SU-DHL-6 (cell line): ENCODE measurements around the gene TMEM273.

Source experiments
- H2AFZ ChIP-seq: fragments of 200-600 bp; sonication (generic); 2 replicates; pipeline ENCODE4 v1.6.1; 2014; ENCODE audit warnings: low read depth, mild to moderate bottlenecking, moderate library complexity, mixed read lengths, antibody characterized with exemption, low read length; ENCODE audit not compliant: severe bottlenecking
- H3F3A ChIP-seq: fragments of 200-600 bp; shearing (Covaris generic); 2 replicates; pipeline ENCODE4 v1.6.0; 2016; ENCODE audit warnings: antibody characterized with exemption, mild to moderate bottlenecking; ENCODE audit not compliant: insufficient read depth
- H3K27ac ChIP-seq: fragments of 200-600 bp; sonication (generic); 2 replicates; pipeline ENCODE4 v1.5.1; 2016; ENCODE audit warnings: low read depth, mild to moderate bottlenecking, low read length, moderate library complexity, mixed read lengths
- H3K27me3 ChIP-seq: fragments of 200-600 bp; sonication (generic), shearing (Covaris generic); 2 replicates; pipeline ENCODE4 v1.6.0; 2014; ENCODE audit warnings: mild to moderate bottlenecking, low read length
- H3K36me3 ChIP-seq: fragments of 200-600 bp; sonication (generic); 2 replicates; pipeline ENCODE4 v1.6.1; 2014; ENCODE audit warnings: mild to moderate bottlenecking, low read length, mixed read lengths
- H3K4me2 ChIP-seq: fragments of 300-600, 200-600 bp; shearing (Covaris generic), sonication (generic); 2 replicates; pipeline ENCODE4 v1.6.0; 2014; ENCODE audit warnings: low read length, low read depth, mild to moderate bottlenecking; ENCODE audit not compliant: poor library complexity, severe bottlenecking
- H3K4me3 ChIP-seq: fragments of 200-600 bp; sonication (generic); 2 replicates; pipeline ENCODE4 v1.5.1; 2014; ENCODE audit warnings: antibody characterized with exemption, low read length, mild to moderate bottlenecking, mixed read lengths; ENCODE audit not compliant: insufficient read depth, poor library complexity, severe bottlenecking
- H3K79me2 ChIP-seq: fragments of 200-600 bp; sonication (generic); 2 replicates; pipeline ENCODE4 v1.6.1; 2014; ENCODE audit warnings: mild to moderate bottlenecking, low read length, moderate library complexity; ENCODE audit not compliant: insufficient read depth
- H3K9ac ChIP-seq: fragments of 200-600 bp; sonication (generic); 2 replicates; pipeline ENCODE4 v1.7.0; 2014; ENCODE audit warnings: mild to moderate bottlenecking, low read length
- H3K9me2 ChIP-seq: fragments of 200-600 bp; sonication (generic); replicated peaks from 2 replicates; pipeline ENCODE4 v1.6.1; 2014; ENCODE audit warnings: low read length; ENCODE audit not compliant: insufficient read depth
- H3K9me3 ChIP-seq: fragments of 200-600 bp; sonication (generic); 2 replicates; pipeline ENCODE4 v1.6.1; 2014; ENCODE audit warnings: low read length, mixed read lengths; ENCODE audit not compliant: insufficient read depth
- H4K20me1 ChIP-seq: fragments of 200-600 bp; sonication (generic); 2 replicates; pipeline ENCODE4 v1.6.1; 2014; ENCODE audit warnings: low read depth, mild to moderate bottlenecking, antibody characterized with exemption, low read length, moderate library complexity, mixed read lengths
- EZH2phosphoT487 ChIP-seq: fragments of 200-600 bp; sonication (generic), shearing (Covaris generic); conservative IDR thresholded peaks from 2 replicates; pipeline ENCODE4 v1.6.1; 2018; ENCODE audit warnings: mild to moderate bottlenecking, antibody characterized with exemption, low read length, moderate library complexity, mixed read lengths
- TF ChIP-seq, protein P1 (sequence below): fragments of 200-600 bp; sonication (generic); IDR thresholded peaks from one replicate; pipeline ENCODE4 v1.5.1; 2017; ENCODE audit warnings: antibody characterized with exemption, mild to moderate bottlenecking, low read length, moderate library complexity; ENCODE audit not compliant: insufficient read depth, poor library complexity, severe bottlenecking

The TMEM273 gene

DNA sequence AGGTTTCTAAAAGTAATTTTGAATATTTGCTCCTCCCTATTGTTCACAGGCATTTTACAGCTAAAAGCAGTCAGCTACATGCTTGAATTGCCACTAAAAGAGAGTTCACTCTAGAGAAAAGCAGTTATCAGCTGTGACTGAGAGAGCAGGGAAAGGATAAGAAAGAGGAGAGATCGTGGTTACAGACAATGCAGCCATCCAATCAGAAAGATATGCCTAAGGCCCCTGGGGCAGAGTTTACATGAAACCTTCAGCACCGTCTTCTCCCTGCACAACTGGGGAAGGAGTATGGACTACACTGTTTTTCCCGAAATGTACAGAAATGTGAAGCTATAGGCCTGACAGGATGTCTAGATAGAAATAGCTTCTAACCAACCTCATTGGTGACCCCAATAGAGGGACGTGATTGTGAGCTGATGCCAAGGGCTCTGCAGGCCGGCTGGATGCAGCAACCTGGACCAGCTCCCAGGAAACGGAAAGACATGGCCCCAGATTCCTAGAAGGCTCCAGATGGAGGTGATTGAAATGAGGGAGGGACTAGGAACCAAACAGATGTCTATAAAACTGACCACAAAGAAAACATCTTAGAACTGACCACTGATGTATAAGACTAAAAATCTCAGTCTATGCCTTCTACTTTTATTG lies 69.6 kb downstream of the TMEM273 start:
- no peaks in the 10 kb centered on the region for H3K27me3 ChIP-seq
- no peak overlapping the region for H3K4me2 ChIP-seq
- no peaks in the 10 kb centered on the region for H3K79me2 ChIP-seq
- H3K9me2 ChIP-seq, result no peaks in the 10 kb centered on the region
- TF ChIP-seq, protein P1, sequence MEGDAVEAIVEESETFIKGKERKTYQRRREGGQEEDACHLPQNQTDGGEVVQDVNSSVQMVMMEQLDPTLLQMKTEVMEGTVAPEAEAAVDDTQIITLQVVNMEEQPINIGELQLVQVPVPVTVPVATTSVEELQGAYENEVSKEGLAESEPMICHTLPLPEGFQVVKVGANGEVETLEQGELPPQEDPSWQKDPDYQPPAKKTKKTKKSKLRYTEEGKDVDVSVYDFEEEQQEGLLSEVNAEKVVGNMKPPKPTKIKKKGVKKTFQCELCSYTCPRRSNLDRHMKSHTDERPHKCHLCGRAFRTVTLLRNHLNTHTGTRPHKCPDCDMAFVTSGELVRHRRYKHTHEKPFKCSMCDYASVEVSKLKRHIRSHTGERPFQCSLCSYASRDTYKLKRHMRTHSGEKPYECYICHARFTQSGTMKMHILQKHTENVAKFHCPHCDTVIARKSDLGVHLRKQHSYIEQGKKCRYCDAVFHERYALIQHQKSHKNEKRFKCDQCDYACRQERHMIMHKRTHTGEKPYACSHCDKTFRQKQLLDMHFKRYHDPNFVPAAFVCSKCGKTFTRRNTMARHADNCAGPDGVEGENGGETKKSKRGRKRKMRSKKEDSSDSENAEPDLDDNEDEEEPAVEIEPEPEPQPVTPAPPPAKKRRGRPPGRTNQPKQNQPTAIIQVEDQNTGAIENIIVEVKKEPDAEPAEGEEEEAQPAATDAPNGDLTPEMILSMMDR, result no peak
- TF ChIP-seq EZH2phosphoT487, result no peak
- no peak overlapping the region for H3K4me3 ChIP-seq
- H3K9me3 ChIP-seq, result no peaks in the 10 kb centered on the region
- H3K27ac ChIP-seq, result no peak overlapping the region
- no peaks in the 10 kb centered on the region for H4K20me1 ChIP-seq
- H3K9ac ChIP-seq, result no peak overlapping the region
- no peak overlapping the region for H2AFZ ChIP-seq
- no peaks in the 10 kb centered on the region for H3K36me3 ChIP-seq
- H3F3A ChIP-seq, result no peaks in the 10 kb centered on the region

DNA sequence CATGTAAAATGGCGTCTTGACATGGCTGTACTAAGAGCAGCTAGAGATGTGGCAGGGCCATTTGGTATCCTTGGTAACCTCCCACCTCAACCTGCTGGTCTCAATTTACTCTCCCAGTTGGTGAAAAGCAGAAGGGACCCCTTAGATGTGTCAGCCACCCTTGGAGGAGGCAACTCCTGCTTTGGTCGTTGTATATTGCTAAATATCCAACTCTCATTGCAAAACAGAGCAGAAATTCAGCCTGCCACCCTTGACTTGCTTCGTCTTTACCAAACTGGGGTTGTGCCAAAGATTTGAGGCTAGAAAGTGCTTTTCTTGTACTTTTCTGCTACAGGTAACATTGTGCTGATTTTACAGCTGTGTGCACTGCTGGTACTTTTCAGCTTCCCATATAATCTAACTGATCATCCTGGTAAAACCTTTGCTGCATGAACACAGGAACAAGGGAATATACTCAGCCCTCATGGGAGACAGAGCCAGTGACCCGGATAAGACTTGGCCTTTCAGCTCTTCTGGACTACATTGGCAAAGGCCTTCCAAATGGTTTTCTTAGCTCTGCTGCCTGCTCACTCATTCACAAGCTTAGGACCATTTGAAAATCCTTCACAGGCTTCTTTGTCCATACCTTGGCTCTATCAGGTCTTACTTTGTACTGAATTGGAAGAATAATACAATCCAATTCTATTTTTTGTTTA lies 70.7 kb downstream of the TMEM273 start:
- no peaks in the 10 kb centered on the region for H3K9me3 ChIP-seq
- H3K9ac ChIP-seq, result no peak overlapping the region
- no peaks in the 10 kb centered on the region for H4K20me1 ChIP-seq
- H3K4me2 ChIP-seq, result no peak overlapping the region
- H3K27me3 ChIP-seq, result no peaks in the 10 kb centered on the region
- H3F3A ChIP-seq, result no peaks in the 10 kb centered on the region
- TF ChIP-seq EZH2phosphoT487, result no peak
- TF ChIP-seq, protein P1, result no peak
- no peaks in the 10 kb centered on the region for H3K79me2 ChIP-seq
- H3K36me3 ChIP-seq, result no peaks in the 10 kb centered on the region
- no peak overlapping the region for H3K4me3 ChIP-seq
- no peak overlapping the region for H3K27ac ChIP-seq
- no peaks in the 10 kb centered on the region for H3K9me2 ChIP-seq
- no peak overlapping the region for H2AFZ ChIP-seq

DNA sequence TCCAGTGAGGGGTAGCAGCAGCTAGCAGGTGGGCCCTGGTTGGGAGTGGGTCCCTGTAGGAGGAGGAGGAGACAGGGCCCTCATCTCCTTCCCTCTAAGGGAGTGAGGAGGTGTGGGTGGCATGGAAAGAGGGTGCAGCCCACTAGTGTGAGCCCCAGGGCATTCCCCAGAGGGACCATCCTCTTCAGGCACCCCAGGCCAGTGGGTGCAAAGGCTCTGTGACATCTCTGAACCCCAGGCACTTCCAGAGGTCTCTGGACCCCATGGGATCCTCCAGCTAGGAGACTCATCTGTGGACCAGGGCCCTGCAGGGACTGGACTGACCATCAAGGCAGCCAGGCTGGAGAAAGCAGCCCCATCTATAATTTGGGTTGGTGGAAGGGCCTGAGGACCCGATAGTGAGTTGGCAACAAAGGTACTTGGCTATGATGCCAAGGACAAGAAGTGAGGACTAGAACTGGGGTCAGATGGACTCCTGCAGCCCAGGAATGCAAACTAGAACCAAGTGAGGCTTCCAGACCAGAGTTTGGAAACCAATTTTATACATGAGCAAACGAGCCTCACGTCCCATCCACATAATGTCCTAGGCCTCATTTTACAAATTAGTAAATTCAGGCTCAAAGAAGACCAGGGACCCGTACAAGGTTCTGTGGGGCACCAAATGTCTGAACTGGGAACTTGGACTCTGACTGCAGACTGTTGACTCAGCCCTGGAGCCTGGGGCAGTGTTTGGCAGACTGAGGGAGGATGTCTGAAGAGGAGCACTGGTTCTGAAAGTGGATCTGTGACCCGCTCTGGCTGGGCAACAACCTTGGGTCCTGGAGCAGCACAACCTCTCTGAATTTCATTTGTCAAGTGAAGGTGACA lies 71.4 kb downstream of the TMEM273 start:
- H3F3A ChIP-seq, result no peaks in the 10 kb centered on the region
- no peaks in the 10 kb centered on the region for H3K9me3 ChIP-seq
- no peak overlapping the region for H3K9ac ChIP-seq
- no peak overlapping the region for H2AFZ ChIP-seq
- H3K79me2 ChIP-seq, result no peaks in the 10 kb centered on the region
- H3K27me3 ChIP-seq, result no peaks in the 10 kb centered on the region
- no peaks in the 10 kb centered on the region for H3K36me3 ChIP-seq
- H3K4me3 ChIP-seq, result no peak overlapping the region
- no peak overlapping the region for H3K4me2 ChIP-seq
- H4K20me1 ChIP-seq, result no peaks in the 10 kb centered on the region
- TF ChIP-seq, protein P1, result no peak
- TF ChIP-seq EZH2phosphoT487, result no peak
- H3K27ac ChIP-seq, result no peak overlapping the region
- H3K9me2 ChIP-seq, result no peaks in the 10 kb centered on the region
